ENCODE measurements around the gene ZBTB33.

The ZBTB33 gene

GRCh38 chrX:120250522-120251271 lies at the start of gene ZBTB33:
TSS of gene ZBTB33 (plus strand) at chrX:120250812. CDS start at chrX:120253416, 2,604 bp downstream.
- peak; percentile 99 for DNase-seq (ENCODE audit: low read depth, low spot score)

- DNase-seq (ENCODE audit: low read depth, low spot score): no peak
Observed at GRCh38 chrX:120200851-120201250, 49.8 kb upstream of the ZBTB33 start.

- DNase-seq (ENCODE audit: low read depth, low spot score): no peak
Observed at GRCh38 chrX:120205816-120206753, 44.5 kb upstream of the ZBTB33 start.

DNA sequence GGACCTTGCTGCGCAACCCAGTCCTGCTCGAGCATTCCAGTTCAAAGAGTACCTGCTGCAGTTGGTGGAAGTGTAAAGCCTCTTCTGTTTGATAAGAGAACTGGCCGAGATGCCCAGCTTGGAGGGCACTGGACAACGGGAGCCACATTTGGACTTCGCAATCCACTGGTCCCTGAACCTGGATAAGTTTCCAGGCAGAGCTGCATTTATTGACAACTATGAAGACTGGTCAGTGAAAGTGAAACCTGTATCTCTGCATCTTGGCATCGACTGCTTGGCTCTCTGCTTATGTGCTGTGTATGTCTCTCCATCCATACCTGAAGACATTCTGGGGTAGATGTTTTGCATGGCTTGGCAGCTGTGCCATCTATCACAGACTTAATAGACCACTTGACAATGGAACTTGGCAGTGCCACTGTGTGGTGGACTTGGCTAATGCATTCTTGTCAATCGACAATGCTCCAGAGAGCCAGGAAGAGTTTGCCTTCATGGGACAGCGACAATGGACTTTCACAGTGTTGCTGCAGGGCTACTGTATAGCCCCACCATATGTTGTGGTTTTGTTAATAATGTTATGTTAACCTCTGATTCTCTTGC lies 43.5 kb upstream of the ZBTB33 start:
- no peak for DNase-seq (ENCODE audit: low read depth, low spot score)

- DNase-seq (ENCODE audit: low read depth, low spot score): peak; percentile 83
Observed at GRCh38 chrX:120213438-120214265, 37.0 kb upstream of the ZBTB33 start.

DNA sequence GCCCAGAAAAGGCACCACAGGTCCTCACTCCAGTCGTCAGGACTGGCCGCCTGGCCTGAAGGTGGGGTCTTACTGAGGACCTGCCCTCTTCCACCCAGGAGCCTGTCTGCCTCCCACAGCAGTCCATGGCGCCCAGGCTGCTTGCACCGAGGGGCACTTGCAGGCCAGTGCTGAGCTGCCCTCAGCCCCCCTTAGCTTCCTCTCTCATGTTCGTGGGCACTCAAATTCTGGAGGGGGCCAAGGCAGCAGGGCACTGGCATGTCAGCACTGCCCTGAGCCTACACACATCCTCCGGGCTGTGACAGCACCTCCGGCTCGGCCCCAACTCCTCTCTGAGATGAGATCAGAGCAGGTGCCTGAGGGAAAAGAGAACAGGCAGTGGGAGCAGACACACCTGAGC lies 27.2 kb upstream of the ZBTB33 start:
- DNase-seq (ENCODE audit: low read depth, low spot score): no peak

GRCh38 chrX:120224388-120224787 lies 26.2 kb upstream of the ZBTB33 start:
- DNase-seq (ENCODE audit: low read depth, low spot score): no peak

DNA sequence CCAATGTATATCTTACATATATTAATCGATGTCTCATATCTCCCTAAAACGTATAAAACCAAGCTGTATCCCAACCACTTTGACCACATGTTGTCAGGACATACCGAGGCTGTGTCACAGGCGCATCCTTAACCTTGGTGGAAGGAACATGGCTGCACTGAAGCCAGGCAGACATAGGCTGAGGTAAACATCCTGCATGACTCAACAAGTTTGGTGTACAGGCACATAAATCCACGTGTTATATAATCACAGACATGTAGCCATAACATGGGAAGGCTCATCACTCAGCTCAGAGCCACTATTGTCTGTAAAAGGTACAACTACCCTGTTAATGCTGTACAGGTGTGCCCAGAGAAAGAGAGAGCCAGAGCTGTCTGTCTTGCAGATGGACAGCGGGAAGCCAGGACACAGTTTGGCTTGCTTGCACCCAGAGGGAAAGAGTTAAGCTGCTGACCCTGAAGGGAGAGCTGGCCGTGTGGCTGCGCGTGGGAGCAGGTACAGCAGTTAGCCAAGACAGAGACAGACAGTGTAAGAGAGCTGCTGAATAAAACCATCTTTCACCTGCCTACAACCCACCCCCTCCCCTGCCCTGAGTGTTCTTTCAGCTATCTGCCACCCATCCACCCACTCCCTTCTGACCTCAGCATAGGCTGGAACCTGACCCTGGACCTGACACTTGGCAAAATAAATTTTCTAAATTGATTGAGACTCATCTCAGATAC lies 22.3 kb upstream of the ZBTB33 start:
- no peak for DNase-seq (ENCODE audit: low read depth, low spot score)

GRCh38 chrX:120235284-120235683 lies 15.3 kb upstream of the ZBTB33 start:
- DNase-seq (ENCODE audit: low read depth, low spot score): peak; percentile 18

DNA sequence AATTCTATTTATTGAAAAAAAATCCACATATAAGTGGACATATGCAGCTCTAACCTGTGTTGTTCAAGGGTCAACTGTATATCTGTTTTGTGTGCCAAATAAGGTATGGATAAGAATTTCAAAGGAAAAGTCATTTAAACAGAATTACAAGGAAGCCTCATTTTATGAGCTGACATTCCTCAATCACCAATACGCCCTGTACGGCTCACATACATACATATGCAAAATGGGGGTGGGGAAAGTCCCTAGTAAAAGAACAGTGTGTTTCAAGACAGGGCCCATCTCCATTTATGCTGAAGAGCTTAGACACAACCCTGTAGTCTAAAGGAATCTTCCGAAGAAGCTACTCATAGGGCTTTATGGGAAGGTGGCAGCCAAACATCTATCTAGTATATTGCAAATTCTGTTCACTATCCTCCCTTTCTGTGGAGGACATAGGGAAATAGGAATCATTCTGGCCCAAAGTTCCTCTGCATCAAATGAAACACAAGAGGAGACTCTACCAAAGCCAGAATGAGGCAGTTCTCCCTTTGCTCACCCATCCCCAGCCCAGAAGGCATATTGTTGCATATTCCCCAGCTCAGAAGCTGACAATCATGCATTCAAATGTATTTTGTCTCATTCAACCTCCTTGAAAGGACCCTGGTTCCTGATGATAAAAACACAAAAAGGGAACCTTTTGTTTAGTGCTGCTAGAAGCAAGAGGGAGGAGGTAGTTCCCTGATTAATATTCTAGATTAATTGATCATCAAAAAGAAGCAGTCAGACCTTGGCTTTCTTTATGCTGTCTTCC lies 13.7 kb upstream of the ZBTB33 start:
- DNase-seq (ENCODE audit: low read depth, low spot score): no peak

DNA sequence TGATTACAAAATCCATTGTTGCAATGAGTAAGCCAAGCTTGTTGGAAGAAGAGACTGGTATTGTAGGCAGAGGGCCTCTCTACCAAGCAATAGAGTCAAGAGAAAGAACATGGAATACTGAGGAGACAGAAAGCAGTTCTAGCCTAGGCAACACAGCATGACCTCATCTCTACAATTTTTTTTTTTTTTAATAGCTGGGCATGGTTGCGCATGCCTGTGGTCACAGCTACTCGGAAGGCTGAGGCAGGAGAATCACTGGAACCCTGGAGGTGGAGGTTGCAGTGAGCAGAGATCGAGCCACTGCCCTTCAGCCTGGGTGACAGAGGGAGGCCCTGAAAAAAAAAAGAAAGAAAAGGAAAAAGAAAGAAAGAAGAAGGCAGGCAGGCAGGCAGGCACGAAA lies 11.7 kb upstream of the ZBTB33 start:
- DNase-seq (ENCODE audit: low read depth, low spot score): no peak

DNA sequence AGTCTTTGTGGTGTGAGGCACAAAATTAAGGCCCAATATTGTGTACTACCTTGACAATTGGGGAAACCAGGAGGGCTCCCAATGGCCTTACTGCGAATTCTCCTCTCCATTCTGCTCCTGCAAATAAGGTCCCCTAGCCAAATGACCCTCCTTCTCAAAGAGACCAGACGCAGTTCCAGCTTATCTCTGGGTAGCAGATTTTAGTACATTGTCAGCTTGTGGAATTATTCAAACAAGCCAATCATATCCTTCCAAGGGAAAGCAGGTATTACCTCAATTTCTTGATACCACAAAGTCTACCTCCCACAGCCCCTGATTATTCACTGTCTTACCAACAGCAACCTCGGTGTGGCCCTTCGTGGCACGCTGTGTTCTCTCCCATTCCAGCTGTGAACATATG lies 7.8 kb upstream of the ZBTB33 start:
- no peak for DNase-seq (ENCODE audit: low read depth, low spot score)

GRCh38 chrX:120244395-120244734 lies 6.2 kb upstream of the ZBTB33 start:
- no peak for DNase-seq (ENCODE audit: low read depth, low spot score)

DNA sequence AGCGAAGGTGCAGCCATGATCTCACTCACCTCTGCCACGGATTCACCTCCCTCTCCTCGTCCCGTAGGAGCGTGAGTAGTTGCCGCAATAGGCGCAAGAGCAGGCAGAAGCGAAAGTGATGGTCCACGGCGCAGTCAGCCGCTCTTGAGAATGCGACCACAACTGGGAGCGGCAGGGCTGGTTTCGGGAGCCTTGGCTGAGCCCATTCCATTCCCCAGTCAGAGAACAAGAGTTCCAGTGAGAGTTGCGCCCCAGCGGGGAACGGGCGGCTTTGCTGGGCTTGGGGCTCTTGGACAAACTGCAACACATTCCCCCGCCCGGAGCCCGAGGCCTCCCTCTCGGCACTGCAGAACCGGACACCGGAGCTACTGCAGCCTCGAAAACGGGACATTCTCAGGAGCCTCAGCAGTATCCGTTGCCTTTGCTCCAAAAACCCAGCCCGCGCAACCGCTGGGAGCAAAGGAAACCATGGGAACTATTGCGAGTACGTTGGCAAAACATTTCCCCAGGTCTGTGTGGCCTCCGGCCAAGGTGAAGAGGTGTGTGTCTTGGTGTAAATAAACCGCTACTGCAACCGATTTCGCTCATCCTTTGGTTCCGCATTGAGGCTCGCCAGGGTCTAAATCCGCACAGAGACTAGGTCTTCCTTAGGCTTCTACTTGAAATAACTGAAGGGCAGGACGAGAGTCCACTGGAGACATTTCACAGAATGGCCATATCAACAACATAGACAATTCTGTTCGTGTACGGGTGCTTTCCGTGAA lies 5.7 kb upstream of the ZBTB33 start:
- DNase-seq (ENCODE audit: low read depth, low spot score): peak; percentile 92

- DNase-seq (ENCODE audit: low read depth, low spot score): peak; percentile 54
Observed at GRCh38 chrX:120251471-120252011, 929 bp downstream of the ZBTB33 start.

GRCh38 chrX:120253784-120254183 lies 3.2 kb downstream of the ZBTB33 start:
- no peak for DNase-seq (ENCODE audit: low read depth, low spot score)

DNA sequence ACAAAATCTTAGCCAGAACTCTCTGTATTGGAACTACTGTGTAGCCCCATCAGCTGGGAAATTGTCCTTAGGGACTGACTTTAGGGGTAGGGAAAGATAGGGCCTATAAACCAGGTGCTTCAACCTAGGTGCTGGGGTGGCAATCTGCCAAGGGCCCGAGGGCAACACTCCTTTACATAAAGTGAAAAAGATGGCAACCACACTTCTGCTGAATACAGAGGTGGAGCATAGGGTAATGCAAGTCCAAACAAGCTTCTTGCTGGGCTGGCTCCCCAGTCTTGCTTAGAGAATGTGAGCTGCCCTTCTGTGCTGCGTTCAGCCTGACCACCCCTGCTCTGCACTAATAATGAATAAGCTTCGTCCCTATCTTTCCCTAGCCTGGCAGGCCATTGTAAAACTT lies 9.8 kb downstream of the ZBTB33 start:
- no peak for DNase-seq (ENCODE audit: low read depth, low spot score)

GRCh38 chrX:120262859-120263708 lies 12.5 kb downstream of the ZBTB33 start:
- DNase-seq (ENCODE audit: low read depth, low spot score): peak; percentile 77
